Right cardiac atrium (tissue), 5 donors: ENCODE measurements around the gene PEAR1. TPM values are rescaled to one million over a fixed set of nuclear protein-coding genes. Genes with fewer than 3 reads are reported as not detected.
A peak's percentile ranks its signal among the peaks of the same experiment; 100 is the strongest.

Experiments
- ATAC-seq, 2 donors: fragments of 200-7000 bp; cut with Tn5 transposase; one replicate each; pipeline versions ENCODE4 v1.8.0 to v1.9.1; 2020; ENCODE audit warnings: moderate library complexity in 2 of 2, mild to moderate bottlenecking in 1 of 2
- DNase-seq, 3 donors: peaks; one replicate each; pipeline ENCODE4 v3.0.0-alpha.2; 2020
- H3K27ac ChIP-seq: one replicate; pipeline ENCODE4 v1.5.1; 2013; ENCODE audit warnings: mild to moderate bottlenecking, low read length, control low read depth, moderate library complexity
- H3K27me3 ChIP-seq: one replicate; pipeline ENCODE4 v1.6.1; 2013; ENCODE audit not compliant: control insufficient read depth, insufficient read depth
- H3K4me1 ChIP-seq: one replicate; pipeline ENCODE4 v1.6.1; 2013; ENCODE audit warnings: low read length; ENCODE audit not compliant: control insufficient read depth, insufficient read depth
- H3K4me3 ChIP-seq: one replicate; pipeline ENCODE4 v1.5.1; 2013; ENCODE audit warnings: low read length, control low read depth
- H3K9me3 ChIP-seq: one replicate; pipeline ENCODE4 v1.6.1; 2013; ENCODE audit warnings: low read length; ENCODE audit not compliant: control insufficient read depth
- WGBS: extraction: QIAGEN DNeasy Blood & Tissue Kit; methylation state at CpG from one replicate; pipeline ENCODE4 v1.1.7; 2013; 5-methylcytosine and 5-hydroxymethylcytosine counted together
- intact Hi-C, 4 donors: fragments of 100-400 bp; cut with DNase I; formaldehyde crosslinking; loops; one replicate each; pipeline versions ENCODE4 v1.11.0 to v1.14.0; 2022 to 2023
- polyA plus RNA-seq: library from polyadenylated mRNA; stranded (reverse); fragments of 200-250 nt; gene quantifications from one replicate; pipeline ENCODE4 v1.2.3, GENCODE V29; 2013
- total RNA-seq, 4 donors: library from RNA; stranded (reverse); fragmentation: NEBNext Ultra II Directional; extraction: Animal tissue kit (Norgen Biotek cat#: 25700); gene quantifications; one replicate each; pipeline ENCODE4 v1.2.1, GENCODE V29; 2021
- donor health status: healthy with polysubstance abuse.
- donor health status: DM: no; HTN: yes; CAD: no.
- donor health status: DM: no; HTN: no; CAD: no.
- donor health status: DM: no; HTN: yes; CAD: no; lungs with severe emphysema.
- donor health status: DM: yes; HTN: yes; CAD: no.

The PEAR1 gene
- total and polyA plus RNA-seq, 5 donors: 6.6 to 10.3 (median 8.4) TPM

GRCh38 chr1:156860113-156860627, 33.3 kb upstream of the PEAR1 start:
- ATAC-seq (peak; percentile 77 to 78), DNase-seq (peak; percentile 49 to 78 (median 77))
- Histone ChIP-seq H3K27ac (no peak overlapping the region), H3K27me3 (no peaks in the 10 kb centered on the region), H3K4me1 (peaks cover 4% of the 10 kb centered on the region), H3K4me3 (peak overlapping the region; percentile 5), H3K9me3 (no peaks in the 10 kb centered on the region)
- WGBS: under 1% methylated on average over 35 of the region's 35 CpGs
- intact Hi-C loops: no loop called here

- Histone ChIP-seq H3K4me3 (peak within 1 kb of the TSS; percentile 5), H3K9me3 (no peaks in the 10 kb centered on the region), H3K27ac (no peak within 1 kb of the TSS), H3K27me3 (no peaks in the 10 kb centered on the region), H3K4me1 (peaks cover 4% of the 10 kb centered on the region)
- 5% methylated on average over 69 of the region's 69 CpGs for WGBS
- peak; percentile 40 to 66 for ATAC-seq
- peak; percentile 48 to 81 (median 79) for DNase-seq
- intact Hi-C loops: no loop called here
Observed at GRCh38 chr1:156860628-156861423, 32.7 kb upstream of the PEAR1 start, which contains the start of gene NTRK1. TSS of gene NTRK1 (plus strand) at chr1:156860865. CDS start at chr1:156860935, 70 bp downstream.

- peaks cover 4% of the 10 kb centered on the region for H3K4me1 ChIP-seq
- no peaks in the 10 kb centered on the region for H3K27me3 ChIP-seq
- H3K9me3 ChIP-seq: no peaks in the 10 kb centered on the region
- intact Hi-C loops: no loop called here
- ATAC-seq (no peak), DNase-seq (no peak)
- no peak overlapping the region for H3K4me3 ChIP-seq
- no peak overlapping the region for H3K27ac ChIP-seq
- 83% methylated on average over 6 of the region's 6 CpGs for WGBS
Observed at GRCh38 chr1:156862584-156862983, 30.9 kb upstream of the PEAR1 start.

GRCh38 chr1:156862997-156863599, 30.4 kb upstream of the PEAR1 start:
- WGBS: 61% methylated on average over 10 of the region's 10 CpGs
- DNase-seq (no peak), ATAC-seq (no peak)
- no peaks in the 10 kb centered on the region for H3K27me3 ChIP-seq
- no peak overlapping the region for H3K27ac ChIP-seq
- intact Hi-C loops: no loop called here
- no peak overlapping the region for H3K4me3 ChIP-seq
- H3K4me1 ChIP-seq: peaks cover 4% of the 10 kb centered on the region
- no peaks in the 10 kb centered on the region for H3K9me3 ChIP-seq

GRCh38 chr1:156863631-156864030, 29.9 kb upstream of the PEAR1 start:
- intact Hi-C loops: no loop called here
- Histone ChIP-seq H3K27ac (no peak overlapping the region), H3K27me3 (no peaks in the 10 kb centered on the region), H3K9me3 (no peaks in the 10 kb centered on the region), H3K4me3 (no peak overlapping the region), H3K4me1 (peaks cover 2% of the 10 kb centered on the region)
- 85% methylated on average over 7 of the region's 7 CpGs for WGBS
- ATAC-seq (no peak), DNase-seq (no peak)

- intact Hi-C loops: no loop called here
- DNase-seq (no peak), ATAC-seq (no peak)
- Histone ChIP-seq H3K9me3 (no peaks in the 10 kb centered on the region), H3K27me3 (no peaks in the 10 kb centered on the region), H3K27ac (no peak overlapping the region), H3K4me3 (no peak overlapping the region), H3K4me1 (no peaks in the 10 kb centered on the region)
- WGBS: 90% methylated on average over 4 of the region's 4 CpGs
Observed at GRCh38 chr1:156864796-156865195, 28.7 kb upstream of the PEAR1 start.

- WGBS: 86% methylated on average over 9 of the region's 9 CpGs
- no peak overlapping the region for H3K4me3 ChIP-seq
- no peaks in the 10 kb centered on the region for H3K9me3 ChIP-seq
- H3K4me1 ChIP-seq: no peaks in the 10 kb centered on the region
- no peak for ATAC-seq
- H3K27me3 ChIP-seq: no peaks in the 10 kb centered on the region
- H3K27ac ChIP-seq: no peak overlapping the region
- intact Hi-C loops: no loop called here
- DNase-seq: no peak
Observed at GRCh38 chr1:156865258-156865657, 28.3 kb upstream of the PEAR1 start.

GRCh38 chr1:156865865-156866248, 27.7 kb upstream of the PEAR1 start:
- Histone ChIP-seq H3K4me3 (no peak overlapping the region), H3K4me1 (no peaks in the 10 kb centered on the region), H3K27ac (no peak overlapping the region), H3K9me3 (no peaks in the 10 kb centered on the region), H3K27me3 (no peaks in the 10 kb centered on the region)
- ATAC-seq (no peak), DNase-seq (no peak)
- intact Hi-C loops: no loop called here
- WGBS: 83% methylated on average over 4 of the region's 4 CpGs

GRCh38 chr1:156866249-156866909, 27.1 kb upstream of the PEAR1 start:
- no peaks in the 10 kb centered on the region for H3K9me3 ChIP-seq
- H3K4me1 ChIP-seq: no peaks in the 10 kb centered on the region
- WGBS: 56% methylated on average over 12 of the region's 12 CpGs
- H3K4me3 ChIP-seq: no peak overlapping the region
- no peaks in the 10 kb centered on the region for H3K27me3 ChIP-seq
- no peak for ATAC-seq
- intact Hi-C loops: no loop called here
- DNase-seq: no peak
- H3K27ac ChIP-seq: no peak overlapping the region

GRCh38 chr1:156868341-156868740, 25.2 kb upstream of the PEAR1 start:
- intact Hi-C loops: no loop called here
- H3K4me1 ChIP-seq: no peaks in the 10 kb centered on the region
- WGBS: 74% methylated on average over 13 of the region's 13 CpGs
- no peak overlapping the region for H3K27ac ChIP-seq
- H3K27me3 ChIP-seq: no peaks in the 10 kb centered on the region
- no peak overlapping the region for H3K4me3 ChIP-seq
- no peak for DNase-seq
- no peaks in the 10 kb centered on the region for H3K9me3 ChIP-seq
- no peak for ATAC-seq

- Histone ChIP-seq H3K27me3 (no peaks in the 10 kb centered on the region), H3K9me3 (no peaks in the 10 kb centered on the region), H3K4me1 (no peaks in the 10 kb centered on the region), H3K4me3 (no peak overlapping the region), H3K27ac (no peak overlapping the region)
- no peak for DNase-seq
- no peak for ATAC-seq
- 81% methylated on average over 9 of the region's 9 CpGs for WGBS
- intact Hi-C loops: no loop called here
Observed at GRCh38 chr1:156869455-156869854, 24.1 kb upstream of the PEAR1 start.
